A172 (cell line): Measurements from ENCODE around the gene COBL. TPM values are rescaled to one million over a fixed set of nuclear protein-coding genes. Genes with fewer than 3 reads are reported as not detected.

Experiments used
- DNase-seq: peaks from one replicate; pipeline ENCODE4 v3.0.0-alpha.2; 2015; ENCODE audit warnings: low spot score
- total RNA-seq: library from RNA; depleted of rRNA; stranded (reverse); fragments of >200 nt; shearing (Covaris generic); gene quantifications from 2 replicates; pipeline ENCODE4 v1.2.3, GENCODE V29; 2014

The COBL gene
- total RNA-seq, 1 experiment from 2014 or later: 1.0 TPM

GRCh38 chr7:51326656-51327286, 10.2 kb upstream of the COBL start:
- DNase-seq: no peak

GRCh38 chr7:51325908-51326307, 9.3 kb upstream of the COBL start:
- DNase-seq: no peak

- no peak for DNase-seq
Measured at GRCh38 chr7:51325261-51325676, 8.7 kb upstream of the COBL start.

- DNase-seq: no peak
Measured at GRCh38 chr7:51324206-51324898, 7.7 kb upstream of the COBL start.

GRCh38 chr7:51321961-51322515, 5.4 kb upstream of the COBL start:
- DNase-seq: no peak

- DNase-seq: no peak
Measured at GRCh38 chr7:51318886-51319579, 2.4 kb upstream of the COBL start.

- DNase-seq: no peak
Measured at GRCh38 chr7:51318001-51318400, 1.4 kb upstream of the COBL start.

- no peak for DNase-seq
Measured at GRCh38 chr7:51317582-51317910, 937 bp upstream of the COBL start.

- no peak for DNase-seq
Measured at GRCh38 chr7:51316262-51316665, 345 bp downstream of the COBL start.

- DNase-seq: no peak
Measured at GRCh38 chr7:51315393-51316261, 982 bp downstream of the COBL start.

- no peak for DNase-seq
Measured at GRCh38 chr7:51314726-51315125, 1.9 kb downstream of the COBL start.

GRCh38 chr7:51313738-51314425, 2.7 kb downstream of the COBL start:
- no peak for DNase-seq

- no peak for DNase-seq
Measured at GRCh38 chr7:51312951-51313737, 3.5 kb downstream of the COBL start.

- DNase-seq: no peak
Measured at GRCh38 chr7:51311166-51311565, 5.4 kb downstream of the COBL start.

- DNase-seq: no peak
Measured at GRCh38 chr7:51310131-51310583, 6.5 kb downstream of the COBL start.

GRCh38 chr7:51309361-51310130, 7.1 kb downstream of the COBL start:
- no peak for DNase-seq

GRCh38 chr7:51308696-51309095, 7.9 kb downstream of the COBL start:
- DNase-seq: no peak

- DNase-seq: no peak
Measured at GRCh38 chr7:51308265-51308664, 8.3 kb downstream of the COBL start.

- DNase-seq: no peak
Measured at GRCh38 chr7:51307651-51308210, 8.9 kb downstream of the COBL start.
